Measurements from ENCODE around the gene NANS. TPM values are rescaled to one million over a fixed set of nuclear protein-coding genes. Genes with fewer than 3 reads are reported as not detected.

The NANS gene
- total RNA-seq, 1 experiment from 2014 or later = 57.9 TPM

DNA sequence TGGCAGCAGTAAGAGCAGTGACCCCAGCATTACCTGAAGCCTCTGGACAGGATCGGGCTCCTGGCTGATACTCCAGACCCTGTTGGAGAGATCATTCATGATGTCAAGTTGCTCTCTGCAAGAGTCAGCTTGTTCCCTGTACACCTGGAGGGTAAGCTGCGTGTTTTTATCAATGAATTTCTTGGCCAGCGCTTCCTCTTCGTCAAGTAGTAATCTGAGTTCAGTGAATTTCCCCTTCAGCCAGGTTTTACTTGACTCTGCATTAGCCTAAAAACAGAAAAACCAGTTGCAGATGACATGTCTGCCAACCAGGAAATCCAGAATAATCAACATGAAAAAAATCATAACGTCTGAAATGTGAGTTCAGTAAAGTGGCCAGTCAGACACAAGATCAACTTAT is 43.4 kb downstream of the NANS start (continued):
- TF ChIP-seq, protein P1, sequence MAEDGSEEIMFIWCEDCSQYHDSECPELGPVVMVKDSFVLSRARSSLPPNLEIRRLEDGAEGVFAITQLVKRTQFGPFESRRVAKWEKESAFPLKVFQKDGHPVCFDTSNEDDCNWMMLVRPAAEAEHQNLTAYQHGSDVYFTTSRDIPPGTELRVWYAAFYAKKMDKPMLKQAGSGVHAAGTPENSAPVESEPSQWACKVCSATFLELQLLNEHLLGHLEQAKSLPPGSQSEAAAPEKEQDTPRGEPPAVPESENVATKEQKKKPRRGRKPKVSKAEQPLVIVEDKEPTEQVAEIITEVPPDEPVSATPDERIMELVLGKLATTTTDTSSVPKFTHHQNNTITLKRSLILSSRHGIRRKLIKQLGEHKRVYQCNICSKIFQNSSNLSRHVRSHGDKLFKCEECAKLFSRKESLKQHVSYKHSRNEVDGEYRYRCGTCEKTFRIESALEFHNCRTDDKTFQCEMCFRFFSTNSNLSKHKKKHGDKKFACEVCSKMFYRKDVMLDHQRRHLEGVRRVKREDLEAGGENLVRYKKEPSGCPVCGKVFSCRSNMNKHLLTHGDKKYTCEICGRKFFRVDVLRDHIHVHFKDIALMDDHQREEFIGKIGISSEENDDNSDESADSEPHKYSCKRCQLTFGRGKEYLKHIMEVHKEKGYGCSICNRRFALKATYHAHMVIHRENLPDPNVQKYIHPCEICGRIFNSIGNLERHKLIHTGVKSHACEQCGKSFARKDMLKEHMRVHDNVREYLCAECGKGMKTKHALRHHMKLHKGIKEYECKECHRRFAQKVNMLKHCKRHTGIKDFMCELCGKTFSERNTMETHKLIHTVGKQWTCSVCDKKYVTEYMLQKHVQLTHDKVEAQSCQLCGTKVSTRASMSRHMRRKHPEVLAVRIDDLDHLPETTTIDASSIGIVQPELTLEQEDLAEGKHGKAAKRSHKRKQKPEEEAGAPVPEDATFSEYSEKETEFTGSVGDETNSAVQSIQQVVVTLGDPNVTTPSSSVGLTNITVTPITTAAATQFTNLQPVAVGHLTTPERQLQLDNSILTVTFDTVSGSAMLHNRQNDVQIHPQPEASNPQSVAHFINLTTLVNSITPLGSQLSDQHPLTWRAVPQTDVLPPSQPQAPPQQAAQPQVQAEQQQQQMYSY (CRISPR knock-in tag; IDR thresholded peaks at IDR 0.05) = no peak
- no peak for TF ChIP-seq MXD4 (CRISPR knock-in tag; IDR thresholded peaks at IDR 0.05; ENCODE audit: borderline replicate concordance)

DNA sequence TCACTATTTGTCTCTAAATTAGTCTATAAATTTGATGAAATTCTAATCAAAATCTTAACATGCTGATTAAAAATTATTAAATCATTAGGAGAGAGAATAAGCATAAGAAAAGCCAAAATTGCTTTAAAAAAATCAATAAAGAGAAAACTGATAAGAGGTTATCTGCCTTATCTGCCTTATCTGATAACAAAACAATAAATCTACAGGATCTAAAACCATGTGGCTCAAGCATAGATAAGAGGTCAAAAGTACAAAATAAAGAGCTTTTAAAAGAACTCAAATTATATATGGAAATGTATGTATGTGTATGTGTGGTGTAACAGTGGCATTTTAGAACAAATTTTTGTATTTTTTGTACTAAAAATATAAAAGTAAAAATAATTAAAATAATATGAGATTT is 43.9 kb downstream of the NANS start:
- ATAC-seq = no peak
- CTCF ChIA-PET = no interaction called here
- Mint-ChIP-seq H3K4me3 (no peak overlapping the region), H3K9me3 (no peaks in the 10 kb centered on the region), H3K4me1 (peaks cover 16% of the 10 kb centered on the region), H3K27ac (no peak overlapping the region), H3K27me3 (ENCODE audit: low read depth) (no peaks in the 10 kb centered on the region), H3K36me3 (peaks cover 3% of the 10 kb centered on the region; the same call in 1 of the 2 replicates)
- DNase-seq (ENCODE audit: low spot score) = no peak
- POLR2A ChIA-PET = no interaction called here
- TF ChIP-seq NFE2L1 (CRISPR knock-in tag; IDR thresholded peaks at IDR 0.05) (no peak), CREB1 (CRISPR knock-in tag; IDR thresholded peaks at IDR 0.05) (no peak), ELF4 (CRISPR knock-in tag; IDR thresholded peaks at IDR 0.05; ENCODE audit: low read depth) (no peak), NR3C1 (CRISPR knock-in tag; conservative IDR thresholded peaks at IDR 0.05; ENCODE audit: low read depth) (no peak), ZNF263 (CRISPR knock-in tag; IDR thresholded peaks at IDR 0.05; ENCODE audit: low read depth) (no peak), ZNF121 (CRISPR knock-in tag; IDR thresholded peaks at IDR 0.05) (no peak), ZNF219 (CRISPR knock-in tag; IDR thresholded peaks at IDR 0.05; ENCODE audit: borderline replicate concordance) (no peak)
- TF ChIP-seq, protein P2, sequence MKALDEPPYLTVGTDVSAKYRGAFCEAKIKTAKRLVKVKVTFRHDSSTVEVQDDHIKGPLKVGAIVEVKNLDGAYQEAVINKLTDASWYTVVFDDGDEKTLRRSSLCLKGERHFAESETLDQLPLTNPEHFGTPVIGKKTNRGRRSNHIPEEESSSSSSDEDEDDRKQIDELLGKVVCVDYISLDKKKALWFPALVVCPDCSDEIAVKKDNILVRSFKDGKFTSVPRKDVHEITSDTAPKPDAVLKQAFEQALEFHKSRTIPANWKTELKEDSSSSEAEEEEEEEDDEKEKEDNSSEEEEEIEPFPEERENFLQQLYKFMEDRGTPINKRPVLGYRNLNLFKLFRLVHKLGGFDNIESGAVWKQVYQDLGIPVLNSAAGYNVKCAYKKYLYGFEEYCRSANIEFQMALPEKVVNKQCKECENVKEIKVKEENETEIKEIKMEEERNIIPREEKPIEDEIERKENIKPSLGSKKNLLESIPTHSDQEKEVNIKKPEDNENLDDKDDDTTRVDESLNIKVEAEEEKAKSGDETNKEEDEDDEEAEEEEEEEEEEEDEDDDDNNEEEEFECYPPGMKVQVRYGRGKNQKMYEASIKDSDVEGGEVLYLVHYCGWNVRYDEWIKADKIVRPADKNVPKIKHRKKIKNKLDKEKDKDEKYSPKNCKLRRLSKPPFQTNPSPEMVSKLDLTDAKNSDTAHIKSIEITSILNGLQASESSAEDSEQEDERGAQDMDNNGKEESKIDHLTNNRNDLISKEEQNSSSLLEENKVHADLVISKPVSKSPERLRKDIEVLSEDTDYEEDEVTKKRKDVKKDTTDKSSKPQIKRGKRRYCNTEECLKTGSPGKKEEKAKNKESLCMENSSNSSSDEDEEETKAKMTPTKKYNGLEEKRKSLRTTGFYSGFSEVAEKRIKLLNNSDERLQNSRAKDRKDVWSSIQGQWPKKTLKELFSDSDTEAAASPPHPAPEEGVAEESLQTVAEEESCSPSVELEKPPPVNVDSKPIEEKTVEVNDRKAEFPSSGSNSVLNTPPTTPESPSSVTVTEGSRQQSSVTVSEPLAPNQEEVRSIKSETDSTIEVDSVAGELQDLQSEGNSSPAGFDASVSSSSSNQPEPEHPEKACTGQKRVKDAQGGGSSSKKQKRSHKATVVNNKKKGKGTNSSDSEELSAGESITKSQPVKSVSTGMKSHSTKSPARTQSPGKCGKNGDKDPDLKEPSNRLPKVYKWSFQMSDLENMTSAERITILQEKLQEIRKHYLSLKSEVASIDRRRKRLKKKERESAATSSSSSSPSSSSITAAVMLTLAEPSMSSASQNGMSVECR (CRISPR knock-in tag; IDR thresholded peaks at IDR 0.05; ENCODE audit: borderline replicate concordance) = no peak
- TF ChIP-seq, protein P3, sequence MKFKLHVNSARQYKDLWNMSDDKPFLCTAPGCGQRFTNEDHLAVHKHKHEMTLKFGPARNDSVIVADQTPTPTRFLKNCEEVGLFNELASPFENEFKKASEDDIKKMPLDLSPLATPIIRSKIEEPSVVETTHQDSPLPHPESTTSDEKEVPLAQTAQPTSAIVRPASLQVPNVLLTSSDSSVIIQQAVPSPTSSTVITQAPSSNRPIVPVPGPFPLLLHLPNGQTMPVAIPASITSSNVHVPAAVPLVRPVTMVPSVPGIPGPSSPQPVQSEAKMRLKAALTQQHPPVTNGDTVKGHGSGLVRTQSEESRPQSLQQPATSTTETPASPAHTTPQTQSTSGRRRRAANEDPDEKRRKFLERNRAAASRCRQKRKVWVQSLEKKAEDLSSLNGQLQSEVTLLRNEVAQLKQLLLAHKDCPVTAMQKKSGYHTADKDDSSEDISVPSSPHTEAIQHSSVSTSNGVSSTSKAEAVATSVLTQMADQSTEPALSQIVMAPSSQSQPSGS (CRISPR knock-in tag; IDR thresholded peaks at IDR 0.05; ENCODE audit: borderline replicate concordance, low read depth) = no peak
- TF ChIP-seq, protein P4, sequence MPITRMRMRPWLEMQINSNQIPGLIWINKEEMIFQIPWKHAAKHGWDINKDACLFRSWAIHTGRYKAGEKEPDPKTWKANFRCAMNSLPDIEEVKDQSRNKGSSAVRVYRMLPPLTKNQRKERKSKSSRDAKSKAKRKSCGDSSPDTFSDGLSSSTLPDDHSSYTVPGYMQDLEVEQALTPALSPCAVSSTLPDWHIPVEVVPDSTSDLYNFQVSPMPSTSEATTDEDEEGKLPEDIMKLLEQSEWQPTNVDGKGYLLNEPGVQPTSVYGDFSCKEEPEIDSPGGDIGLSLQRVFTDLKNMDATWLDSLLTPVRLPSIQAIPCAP (CRISPR knock-in tag; IDR thresholded peaks at IDR 0.05) = no peak

DNA sequence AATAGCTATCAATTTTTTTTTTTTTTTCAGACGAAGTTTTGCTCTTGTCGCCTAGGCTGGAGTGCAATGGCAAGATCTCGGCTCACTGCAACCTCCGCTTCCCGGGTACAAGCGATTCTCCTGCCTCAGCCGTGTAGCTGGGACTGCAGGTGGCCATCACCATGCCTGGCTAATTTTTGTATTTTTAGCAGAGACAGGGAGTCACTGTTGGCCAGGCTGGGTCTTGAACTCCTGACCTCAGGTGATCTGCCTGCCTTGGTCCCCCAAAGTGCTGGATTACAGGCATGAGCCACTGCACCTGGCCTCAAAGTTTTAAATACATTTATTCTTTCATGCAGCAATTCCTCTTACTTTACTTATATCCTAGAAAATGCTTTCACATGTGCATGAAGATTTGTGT is 44.9 kb downstream of the NANS start:
- ChIA-PET CTCF (interaction anchor here (0.5 to 1.4 kb wide), 5 partner anchors 10 to 675 kb away, joined by 3 to 13 read pairs (median 4); partner anchors contain the start of gene TRIM14), POLR2A (no interaction called here)
- no peak overlapping the region for H3K4me3 Mint-ChIP-seq
- no peak for DNase-seq (ENCODE audit: low spot score)
- H3K27ac Mint-ChIP-seq = no peak overlapping the region
- peaks cover 18% of the 10 kb centered on the region for H3K4me1 Mint-ChIP-seq
- no peaks in the 10 kb centered on the region for H3K9me3 Mint-ChIP-seq
- ATAC-seq = no peak
- H3K27me3 Mint-ChIP-seq (ENCODE audit: low read depth) = no peaks in the 10 kb centered on the region
- peaks cover 3% of the 10 kb centered on the region; the same call in 1 of the 2 replicates for H3K36me3 Mint-ChIP-seq
- TF ChIP-seq, protein P5, sequence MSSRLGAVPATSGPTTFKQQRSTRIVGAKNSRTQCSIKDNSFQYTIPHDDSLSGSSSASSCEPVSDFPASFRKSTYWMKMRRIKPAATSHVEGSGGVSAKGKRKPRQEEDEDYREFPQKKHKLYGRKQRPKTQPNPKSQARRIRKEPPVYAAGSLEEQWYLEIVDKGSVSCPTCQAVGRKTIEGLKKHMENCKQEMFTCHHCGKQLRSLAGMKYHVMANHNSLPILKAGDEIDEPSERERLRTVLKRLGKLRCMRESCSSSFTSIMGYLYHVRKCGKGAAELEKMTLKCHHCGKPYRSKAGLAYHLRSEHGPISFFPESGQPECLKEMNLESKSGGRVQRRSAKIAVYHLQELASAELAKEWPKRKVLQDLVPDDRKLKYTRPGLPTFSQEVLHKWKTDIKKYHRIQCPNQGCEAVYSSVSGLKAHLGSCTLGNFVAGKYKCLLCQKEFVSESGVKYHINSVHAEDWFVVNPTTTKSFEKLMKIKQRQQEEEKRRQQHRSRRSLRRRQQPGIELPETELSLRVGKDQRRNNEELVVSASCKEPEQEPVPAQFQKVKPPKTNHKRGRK (CRISPR knock-in tag; IDR thresholded peaks at IDR 0.05; ENCODE audit: borderline replicate concordance) = no peak
- TF ChIP-seq ZNF232 (CRISPR knock-in tag; IDR thresholded peaks at IDR 0.05) (no peak), OVOL2 (CRISPR knock-in tag; IDR thresholded peaks at IDR 0.05; ENCODE audit: borderline replicate concordance) (no peak), NFATC4 (CRISPR knock-in tag; IDR thresholded peaks at IDR 0.05) (no peak), ZNF317 (CRISPR knock-in tag; IDR thresholded peaks at IDR 0.05; ENCODE audit: borderline replicate concordance, low read depth) (no peak)
- TF ChIP-seq, protein P6, sequence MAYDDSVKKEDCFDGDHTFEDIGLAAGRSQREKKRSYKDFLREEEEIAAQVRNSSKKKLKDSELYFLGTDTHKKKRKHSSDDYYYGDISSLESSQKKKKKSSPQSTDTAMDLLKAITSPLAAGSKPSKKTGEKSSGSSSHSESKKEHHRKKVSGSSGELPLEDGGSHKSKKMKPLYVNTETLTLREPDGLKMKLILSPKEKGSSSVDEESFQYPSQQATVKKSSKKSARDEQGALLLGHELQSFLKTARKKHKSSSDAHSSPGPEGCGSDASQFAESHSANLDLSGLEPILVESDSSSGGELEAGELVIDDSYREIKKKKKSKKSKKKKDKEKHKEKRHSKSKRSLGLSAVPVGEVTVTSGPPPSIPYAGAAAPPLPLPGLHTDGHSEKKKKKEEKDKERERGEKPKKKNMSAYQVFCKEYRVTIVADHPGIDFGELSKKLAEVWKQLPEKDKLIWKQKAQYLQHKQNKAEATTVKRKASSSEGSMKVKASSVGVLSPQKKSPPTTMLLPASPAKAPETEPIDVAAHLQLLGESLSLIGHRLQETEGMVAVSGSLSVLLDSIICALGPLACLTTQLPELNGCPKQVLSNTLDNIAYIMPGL (CRISPR knock-in tag; IDR thresholded peaks at IDR 0.05) = no peak
